Kidney capillary endothelial cell (primary cell): Measurements from ENCODE around the gene PIEZO1.

Experiments used
- DNase-seq: peaks from one replicate; pipeline ENCODE4 v3.0.0-alpha.2; 2018; ENCODE audit warnings: low spot score

The PIEZO1 gene

DNA sequence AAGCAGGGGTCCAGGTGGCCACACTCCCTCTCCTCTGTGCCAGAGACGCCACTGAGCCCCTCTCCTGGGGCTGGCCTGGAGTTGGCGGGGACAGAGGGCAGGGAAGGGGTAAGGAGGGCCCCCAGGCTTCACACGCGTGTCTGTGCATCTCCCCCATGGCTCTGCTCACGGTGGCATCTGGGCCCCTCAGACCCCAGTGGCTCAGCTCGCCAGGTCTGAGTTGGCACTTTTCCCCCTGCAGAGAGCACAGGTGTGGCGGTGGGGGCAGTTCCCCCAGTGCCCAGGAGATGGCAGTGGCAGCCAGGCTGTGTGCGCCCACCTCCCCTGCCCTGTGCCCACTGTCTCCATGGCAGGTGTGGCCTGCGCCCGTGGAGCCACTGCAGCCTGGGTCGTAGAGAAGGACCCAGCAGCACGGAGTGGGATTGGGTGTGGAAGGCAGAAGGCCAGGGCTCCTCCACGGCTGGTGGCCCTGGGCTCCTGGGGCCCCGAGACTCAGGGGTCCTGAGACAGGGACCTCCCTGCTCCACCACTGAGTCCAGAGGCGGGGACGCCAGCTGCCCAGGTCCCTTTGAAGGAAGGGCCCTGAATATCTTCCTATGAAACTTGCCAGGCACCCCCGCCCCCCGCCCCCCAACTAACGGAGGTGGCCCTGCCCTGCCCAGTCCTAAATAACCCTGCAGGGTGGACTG is 31.0 kb upstream of the PIEZO1 start:
- DNase-seq = no peak

DNA sequence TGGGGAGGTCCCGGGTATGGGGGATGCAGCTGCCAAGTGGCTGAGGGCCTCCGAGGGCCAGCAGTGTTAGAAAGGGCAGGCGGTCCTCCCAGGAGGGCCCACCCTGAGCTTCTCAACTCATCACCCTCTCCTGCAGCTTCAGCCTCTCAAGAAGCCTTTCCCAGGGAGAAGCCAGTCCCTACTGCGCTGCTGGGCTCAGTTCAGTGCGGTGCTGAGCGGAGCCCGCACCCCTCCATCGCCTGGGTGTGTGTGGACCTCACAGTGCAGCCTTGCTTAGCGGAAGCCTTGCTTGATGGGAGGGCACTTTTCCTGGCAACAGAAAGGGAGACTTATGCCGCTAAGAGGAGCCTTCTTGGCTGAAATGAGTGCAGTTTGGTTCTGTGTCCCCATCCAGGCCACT is 30.2 kb upstream of the PIEZO1 start:
- DNase-seq = no peak

DNA sequence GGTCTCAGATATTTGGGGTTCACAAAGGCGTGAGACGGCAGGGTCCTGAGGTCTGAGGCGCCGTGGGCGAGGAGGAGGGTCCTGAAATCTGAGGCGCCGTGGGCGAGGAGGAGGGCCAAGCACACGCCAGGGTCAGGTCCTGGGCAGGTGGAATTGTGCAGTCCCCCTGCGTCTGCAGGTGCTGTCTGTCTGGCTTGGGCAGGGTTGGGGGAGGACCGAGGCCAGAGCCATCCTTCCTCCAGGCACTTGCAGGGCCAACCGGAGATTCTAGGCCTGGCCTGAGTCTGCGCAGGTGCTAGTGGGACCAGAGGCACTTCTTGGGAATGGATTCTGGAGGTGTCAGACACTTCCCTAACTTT is 29.1 kb upstream of the PIEZO1 start:
- no peak for DNase-seq

DNA sequence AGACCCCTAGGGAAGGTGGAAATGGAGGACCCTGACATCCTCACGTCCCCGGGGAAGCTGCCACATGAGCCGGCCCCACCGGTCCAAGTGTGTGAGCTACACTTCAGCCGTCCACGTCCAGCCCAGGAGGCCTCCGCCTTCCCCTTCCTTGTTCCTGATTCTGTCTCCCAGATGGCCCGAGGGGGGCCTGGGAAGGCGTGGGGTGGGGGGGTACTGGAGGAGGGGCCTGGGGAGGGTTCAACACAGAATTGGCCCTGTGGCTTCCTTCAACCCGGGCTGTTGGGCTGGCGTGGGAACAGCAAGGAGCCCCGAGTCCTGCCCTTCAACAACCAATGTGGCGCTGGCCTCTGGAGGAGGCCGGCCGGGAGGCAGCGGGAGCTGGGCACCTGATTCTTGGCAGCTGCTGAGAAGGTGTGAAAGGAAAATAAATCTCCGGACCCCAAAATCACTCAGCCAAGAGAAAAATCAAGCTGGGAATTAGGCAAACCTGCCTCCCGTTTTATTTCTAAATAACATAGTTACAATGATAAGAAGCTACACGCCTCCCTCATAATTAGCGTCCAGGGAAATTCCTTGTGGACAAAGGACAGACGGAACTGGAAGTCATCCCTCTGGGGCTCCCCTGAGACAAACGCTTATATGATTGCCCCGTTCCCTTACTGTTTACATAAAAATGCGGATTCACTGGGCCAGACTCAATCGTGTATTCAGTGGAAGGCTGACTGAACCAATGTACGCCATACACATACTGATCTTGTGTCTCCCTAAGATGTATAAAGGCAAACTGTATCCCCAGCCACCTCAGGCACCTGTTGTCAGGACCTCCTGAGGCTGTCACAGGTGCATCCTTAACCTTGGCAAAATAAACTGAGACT is 28.5 kb upstream of the PIEZO1 start:
- DNase-seq = no peak

DNA sequence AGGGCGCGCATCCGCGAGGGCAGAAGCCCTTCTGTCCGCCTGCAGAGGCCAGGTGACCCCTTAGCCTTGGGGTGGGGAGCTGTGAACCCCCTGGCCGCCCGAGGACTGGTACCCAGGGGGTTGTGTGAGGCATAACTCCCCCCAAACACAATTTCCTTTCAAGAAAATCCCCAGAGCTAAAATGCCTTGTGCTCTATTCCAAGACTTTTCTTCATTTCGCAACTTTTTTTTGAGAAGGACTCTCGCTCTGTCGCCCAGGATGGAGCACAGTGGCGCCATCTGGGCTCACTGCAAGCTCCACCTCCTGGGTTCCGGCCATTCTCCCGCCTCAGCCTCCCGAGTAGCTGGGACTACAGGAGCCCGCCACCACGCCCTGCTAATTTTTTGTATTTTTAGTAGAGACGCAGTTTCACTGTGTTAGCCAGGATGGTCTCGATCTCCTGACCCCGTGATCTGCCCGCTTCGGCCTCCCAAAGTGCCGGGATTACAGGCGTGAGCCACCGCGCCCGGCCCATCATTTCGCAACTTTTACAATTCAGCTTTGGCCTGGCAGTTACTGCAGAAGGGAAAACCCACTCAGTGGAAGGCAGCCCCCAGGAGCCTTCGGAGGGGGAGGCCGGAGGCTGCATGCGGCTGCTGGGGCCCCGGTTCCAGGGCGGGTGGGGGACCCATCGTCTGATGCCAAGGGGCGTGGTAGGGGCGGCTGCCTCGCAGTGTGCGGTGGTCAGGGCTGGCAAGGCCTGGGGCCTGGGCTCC is 27.7 kb upstream of the PIEZO1 start:
- DNase-seq = no peak

DNA sequence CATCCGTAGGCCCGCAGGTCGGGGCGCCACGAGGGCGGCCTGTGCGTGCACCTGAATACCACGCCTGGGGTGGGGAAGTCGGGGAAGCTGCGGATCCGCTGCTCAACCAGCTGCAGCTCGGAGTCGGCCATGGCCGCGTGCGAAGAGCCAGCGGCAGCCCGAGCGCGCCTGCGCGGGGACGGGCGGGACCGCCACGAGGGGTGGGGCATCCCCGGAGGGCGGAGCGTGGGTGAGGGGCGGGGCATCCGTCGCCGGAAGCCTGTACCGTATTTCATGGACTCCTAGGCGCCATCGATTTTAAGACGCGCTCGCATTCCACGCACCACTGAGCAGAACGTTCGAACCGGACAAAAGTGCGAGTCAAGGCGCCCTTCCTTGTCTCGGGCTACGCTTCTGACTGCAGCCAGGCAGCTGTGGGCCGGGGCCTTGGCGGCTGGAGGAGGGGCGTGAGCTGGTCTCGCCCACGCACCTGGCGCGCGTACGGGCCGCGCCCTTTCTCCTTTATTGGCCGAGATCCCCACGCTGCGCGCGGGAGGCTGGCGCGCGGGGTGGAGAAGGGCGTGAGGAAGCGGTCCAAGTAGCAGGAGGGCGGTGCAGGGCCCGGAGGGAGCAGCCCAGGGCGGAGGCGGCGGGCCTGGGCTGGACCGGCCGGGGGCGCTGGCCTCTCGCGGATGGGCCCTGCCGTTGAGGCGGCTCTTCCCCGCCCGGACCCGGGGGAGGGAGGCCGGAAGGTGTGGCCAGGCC is 26.9 kb upstream of the PIEZO1 start, which contains the start of gene APRT:
TSS of gene APRT (minus strand) at position 160 of the 744 bp plus-strand sequence. CDS start at position 131, 29 bp downstream.
- peak; percentile 86 for DNase-seq

DNA sequence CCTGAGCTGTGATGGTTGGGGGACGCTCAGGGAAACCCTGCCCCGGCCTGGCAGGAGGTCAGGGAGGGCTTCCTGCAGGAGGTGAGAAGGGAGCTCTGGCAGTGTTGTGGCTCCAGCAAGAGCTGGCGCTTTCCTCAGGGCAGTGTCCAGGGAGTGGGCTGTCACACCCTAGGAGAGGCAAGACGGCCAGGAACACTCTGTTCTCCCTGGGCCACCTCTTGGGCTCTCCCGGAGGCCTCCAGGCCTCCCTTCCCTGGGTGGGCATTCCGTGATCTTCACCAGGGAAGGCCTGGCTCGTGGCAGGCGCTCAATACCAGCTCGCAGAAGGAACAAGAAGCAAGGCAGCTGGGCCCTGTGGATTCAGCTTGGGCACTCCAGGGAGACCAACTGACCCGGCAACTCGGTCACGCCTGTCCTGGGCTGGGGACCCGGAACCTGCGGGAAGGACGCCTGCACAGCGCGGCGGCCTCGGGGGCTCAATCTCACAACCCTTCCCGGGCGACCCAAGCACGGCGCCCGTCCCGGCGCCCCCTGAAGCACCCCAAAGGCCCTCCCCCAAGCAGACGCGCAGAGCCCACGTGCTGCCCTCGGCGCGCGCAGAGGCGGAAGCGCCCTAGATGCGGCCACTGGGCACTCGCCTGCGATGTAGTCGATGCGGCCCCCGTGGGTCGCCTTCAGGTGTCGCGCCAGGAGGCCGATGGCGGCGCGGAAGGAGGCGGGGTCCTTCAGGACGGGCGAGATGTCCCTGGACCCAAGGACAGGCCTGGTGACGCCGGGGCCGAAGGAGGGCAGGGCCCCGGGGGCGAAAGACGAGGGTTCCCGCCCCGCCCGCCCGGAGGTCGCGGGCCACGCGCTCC is 26.1 kb upstream of the PIEZO1 start:
- DNase-seq = peak; percentile 51

DNA sequence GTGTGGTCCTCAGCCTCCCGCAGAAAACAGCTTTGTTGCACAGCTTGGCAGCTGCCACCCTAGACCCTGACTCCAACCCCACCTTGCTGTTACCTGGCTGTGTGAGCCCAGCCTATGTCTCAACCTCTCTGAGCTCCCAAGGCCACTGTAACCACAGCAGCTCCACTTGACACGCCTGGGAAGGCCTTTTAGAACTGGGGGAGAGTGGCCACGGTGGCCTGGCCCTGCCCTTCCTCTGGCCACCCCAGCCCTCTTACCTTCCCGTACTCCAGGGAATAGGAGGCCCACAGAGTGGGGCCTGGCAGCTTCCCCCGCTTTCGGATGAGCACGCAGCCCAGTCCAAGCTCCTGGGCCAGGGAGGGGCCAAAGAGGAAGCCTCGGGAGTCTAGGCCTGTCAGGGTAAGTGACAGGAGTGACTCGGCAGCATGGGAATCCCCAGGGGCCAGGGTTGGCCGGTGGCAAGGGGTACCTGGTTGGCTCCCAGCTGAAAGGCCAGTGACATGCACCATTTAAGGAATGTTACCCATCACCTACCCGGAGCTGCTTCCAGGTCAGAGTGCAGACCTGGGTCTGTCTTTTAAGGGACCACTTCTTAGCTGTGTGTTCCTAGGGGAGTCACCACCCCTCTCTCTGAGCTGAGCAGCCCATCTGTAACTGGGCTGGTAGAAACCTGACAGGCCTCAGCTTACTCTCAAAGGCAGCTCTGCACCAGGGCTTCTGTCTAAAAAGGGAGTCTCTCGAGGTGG is 25.3 kb upstream of the PIEZO1 start:
- no peak for DNase-seq

DNA sequence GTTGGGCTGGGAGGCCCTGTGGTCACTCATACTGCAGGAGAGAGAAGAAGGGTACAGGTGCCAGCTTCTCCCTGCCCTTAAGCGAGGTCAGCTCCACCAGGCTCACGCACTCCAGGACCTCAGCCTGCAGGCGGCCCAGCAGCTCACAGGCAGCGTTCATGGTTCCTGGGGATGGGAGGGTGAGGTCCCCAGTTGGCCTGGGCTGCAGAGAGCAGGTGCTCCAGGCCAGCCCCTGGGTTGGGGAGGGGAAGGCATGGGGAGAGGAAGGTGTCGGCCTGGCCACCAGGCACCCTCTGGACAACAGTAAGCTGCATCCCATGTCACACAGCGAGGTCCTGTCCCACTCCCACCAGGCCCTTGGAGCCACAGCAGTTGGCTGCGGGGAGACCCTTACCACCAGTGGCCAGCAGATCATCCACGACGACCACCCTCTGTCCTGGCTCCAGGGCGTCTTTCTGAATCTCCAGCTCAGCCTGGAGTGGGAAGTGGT is 24.7 kb upstream of the PIEZO1 start:
- DNase-seq = no peak

DNA sequence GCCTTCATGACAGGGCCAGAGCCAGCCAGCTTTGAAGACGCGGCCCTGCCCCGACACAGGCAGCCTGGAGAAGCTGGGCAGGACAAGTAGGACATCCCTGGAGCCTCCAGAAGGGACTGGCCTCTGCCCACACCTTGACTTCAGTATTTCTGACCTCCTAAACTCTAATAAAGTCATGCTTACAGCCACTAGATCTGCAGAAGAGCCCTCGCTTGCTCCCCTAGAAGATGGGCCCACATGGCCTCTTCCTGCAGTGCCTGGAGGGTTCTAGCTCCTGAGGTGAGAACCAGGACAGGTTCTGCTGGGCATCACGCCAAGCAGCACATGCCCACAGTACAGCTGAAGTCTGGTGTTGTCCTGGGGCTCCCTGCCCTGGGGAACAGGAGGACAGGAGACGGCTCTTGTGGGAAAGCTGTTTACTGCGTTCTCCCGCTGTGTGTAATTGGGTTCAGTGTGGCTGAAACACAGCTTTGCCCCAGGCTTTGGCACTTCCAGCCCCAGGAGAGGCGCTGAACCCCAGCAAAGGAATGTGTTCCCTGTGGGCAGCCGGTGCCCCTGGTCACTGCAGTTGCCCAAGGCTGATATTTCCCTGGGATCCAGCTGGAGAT is 24.2 kb upstream of the PIEZO1 start:
- DNase-seq = no peak

DNA sequence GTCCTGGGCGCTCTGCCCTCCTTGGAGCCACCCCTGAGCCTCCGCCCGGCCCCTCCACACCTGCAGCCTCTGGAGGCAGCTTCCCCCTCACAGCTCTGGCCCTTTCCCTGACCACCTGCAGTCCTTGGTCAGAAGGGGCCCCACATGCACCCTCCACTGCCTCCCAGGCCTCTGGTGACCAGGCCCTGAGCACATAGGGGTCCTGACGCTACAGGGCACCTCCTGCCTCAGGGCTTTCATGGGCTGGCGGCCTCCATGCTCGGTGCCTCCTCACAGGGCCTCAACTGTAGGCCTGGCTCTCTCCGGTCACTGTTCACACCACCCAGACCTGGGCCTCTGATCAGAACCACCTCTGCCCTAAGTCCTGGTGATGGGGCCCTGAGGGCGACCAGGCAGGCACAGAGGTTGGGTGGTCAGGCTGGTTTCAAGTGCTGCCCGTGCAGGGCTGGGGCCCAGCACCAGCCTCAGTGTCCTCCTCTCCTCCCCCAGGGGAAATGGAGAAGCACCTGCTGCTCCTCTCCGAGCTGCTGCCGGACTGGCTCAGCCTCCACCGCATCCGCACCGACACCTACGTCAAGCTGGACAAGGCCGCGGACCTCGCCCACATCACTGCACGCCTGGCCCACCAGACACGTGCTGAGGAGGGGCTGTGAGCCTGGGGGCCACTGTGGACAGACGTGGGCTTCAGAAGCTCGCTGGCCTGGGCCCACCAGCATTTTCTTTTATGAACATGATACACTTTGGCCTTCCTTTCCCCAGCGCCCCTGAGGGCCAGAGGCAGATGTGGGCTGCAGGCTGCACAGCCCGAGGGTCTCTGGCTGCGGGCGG is 22.8 kb upstream of the PIEZO1 start:
- DNase-seq = no peak

DNA sequence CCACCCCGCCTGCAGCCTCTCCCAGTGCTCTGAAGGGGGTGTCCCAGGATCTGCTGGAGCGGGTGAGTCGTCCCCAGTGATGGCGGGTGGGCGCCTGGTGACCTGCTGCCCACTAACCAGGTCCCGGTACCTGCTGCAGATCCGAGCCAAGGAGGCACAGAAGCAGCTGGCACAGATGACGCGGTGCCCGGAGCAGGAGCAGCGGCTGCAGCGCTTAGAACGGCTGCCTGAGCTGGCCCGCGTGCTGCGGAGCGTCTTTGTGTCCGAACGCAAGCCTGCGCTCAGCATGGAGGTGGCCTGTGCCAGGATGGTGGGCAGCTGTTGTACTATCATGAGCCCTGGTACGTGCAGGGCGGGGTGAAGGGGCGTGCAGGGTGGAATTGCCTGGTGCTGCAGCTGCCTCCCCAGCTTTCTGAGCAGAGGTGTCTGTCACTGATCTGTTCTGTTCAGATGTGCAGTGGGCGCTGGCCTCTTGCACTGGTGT is 22.2 kb upstream of the PIEZO1 start:
- no peak for DNase-seq

DNA sequence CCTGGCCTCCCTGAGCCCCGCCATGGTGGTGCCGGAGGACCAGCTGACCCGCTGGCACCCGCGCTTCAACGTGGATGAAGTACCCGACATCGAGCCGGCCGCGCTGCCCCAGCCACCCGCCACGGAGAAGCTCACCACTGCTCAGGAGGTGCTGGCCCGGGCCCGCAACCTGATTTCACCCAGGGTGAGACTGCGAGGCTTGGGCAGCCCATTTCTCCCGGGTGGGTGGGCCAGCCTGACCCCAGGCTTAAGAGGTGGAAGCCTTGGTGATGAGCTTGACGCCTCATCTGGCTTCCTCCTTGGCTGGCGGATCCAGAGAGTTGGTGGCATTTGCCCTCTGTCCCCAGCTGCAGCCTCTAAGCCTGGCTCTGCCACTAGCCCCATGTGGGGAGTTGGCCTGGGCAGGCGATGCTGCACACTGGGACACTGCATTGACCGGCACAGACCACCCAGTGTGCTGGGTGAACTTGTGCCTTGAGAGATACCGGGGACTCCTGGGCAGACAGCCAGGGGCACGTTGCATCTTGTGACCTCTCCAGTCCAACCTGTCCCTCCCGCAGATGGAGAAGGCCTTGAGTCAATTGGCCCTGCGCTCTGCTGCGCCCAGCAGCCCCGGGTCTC is 21.6 kb upstream of the PIEZO1 start:
- DNase-seq = no peak

DNA sequence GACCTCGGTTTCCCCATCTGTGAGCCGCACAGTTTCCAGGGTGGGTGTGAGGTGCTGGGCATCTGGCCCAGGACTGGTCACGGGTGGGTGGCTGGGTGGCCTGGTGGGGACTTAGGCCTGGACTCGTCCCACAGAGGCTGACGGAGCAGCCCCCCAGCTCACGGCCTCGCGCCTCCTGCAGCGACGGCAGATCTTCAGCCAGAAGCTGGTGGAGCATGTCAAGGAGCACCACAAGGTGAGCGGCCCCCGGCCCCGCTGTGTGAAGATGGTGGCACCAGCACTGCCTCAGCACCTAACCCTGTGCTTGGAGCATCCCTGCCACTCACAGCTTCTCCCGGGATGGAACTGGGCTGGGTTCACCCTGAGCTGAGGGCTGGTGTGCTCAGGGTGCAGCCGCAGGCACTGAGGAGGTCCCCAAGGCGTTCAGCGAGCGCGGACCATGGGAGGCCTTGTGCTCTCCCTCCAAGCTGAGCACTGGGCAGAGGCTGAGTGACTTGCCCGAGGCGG is 20.9 kb upstream of the PIEZO1 start:
- no peak for DNase-seq

DNA sequence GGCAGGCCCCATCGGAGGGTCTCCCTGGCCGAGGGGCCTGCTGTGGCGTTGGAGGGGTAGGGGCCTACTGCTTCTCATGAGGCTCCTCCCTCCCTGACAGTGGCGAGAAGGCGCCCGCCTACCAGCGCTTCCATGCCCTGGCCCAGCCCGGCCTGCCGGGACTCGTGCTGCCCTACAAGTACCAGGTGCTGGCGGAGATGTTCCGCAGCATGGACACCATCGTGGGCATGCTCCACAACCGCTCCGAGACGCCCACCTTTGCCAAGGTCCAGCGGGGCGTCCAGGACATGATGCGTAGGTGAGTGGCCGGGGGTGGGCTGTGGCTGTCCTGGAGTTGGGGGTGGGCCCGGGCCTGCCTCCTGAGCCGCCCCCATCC is 20.3 kb upstream of the PIEZO1 start:
- no peak for DNase-seq

DNA sequence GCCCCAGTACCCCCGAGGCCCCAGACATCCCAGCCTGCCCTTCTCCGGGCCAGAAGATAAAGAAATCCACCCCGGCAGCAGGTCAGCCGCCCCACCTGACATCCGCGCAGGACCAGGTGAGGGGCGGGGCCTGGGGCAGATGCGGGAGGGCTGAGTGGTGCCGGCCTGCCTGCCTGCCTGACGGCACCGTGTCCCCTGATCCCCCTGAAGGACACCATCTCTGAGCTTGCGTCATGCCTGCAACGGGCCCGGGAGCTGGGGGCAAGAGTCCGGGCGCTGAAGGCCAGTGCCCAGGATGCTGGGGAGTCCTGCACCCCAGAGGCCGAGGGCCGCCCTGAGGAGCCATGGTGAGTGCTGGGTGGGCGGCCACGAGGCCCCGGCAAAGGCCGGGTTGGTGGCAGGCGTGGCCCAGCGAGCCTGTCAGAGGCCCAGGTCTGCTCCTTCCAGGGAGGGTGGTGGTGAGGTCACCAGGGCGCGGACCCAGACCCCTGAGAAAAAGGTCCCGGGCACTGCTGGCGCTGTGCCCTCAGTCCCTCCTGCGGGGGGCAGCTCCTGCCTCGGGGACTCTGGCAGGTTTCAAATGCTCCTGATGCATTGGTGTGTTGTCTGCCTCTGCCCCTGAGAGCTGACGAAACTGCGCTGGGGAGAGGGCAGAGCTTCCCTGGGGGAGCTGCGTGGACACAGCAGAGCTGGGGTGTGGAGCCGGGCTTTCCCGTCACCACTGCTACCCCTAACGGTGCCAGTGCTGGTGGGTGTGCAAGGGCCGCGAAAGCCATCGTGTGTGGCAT is 19.7 kb upstream of the PIEZO1 start:
- no peak for DNase-seq

DNA sequence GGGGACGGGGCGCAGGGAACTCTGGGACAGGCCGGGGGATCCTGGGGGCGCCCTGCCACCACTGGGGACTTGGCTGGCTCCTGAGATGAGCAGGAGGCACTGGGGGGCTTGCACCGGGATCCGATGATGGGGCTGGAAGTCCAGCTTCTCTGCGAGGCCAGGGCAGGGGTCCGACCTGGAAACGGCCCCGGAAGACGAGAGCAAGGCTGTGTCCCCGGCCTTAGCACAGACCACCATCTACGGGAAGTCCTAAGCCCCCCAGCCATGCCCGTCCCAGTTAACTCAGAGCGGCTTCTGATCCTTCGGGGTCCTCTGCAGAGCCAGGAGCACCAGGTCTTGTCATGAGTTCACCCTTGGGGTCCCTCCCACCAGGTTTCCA is 19.1 kb upstream of the PIEZO1 start:
- DNase-seq = no peak
